22Rv1 (cell line): ENCODE data around the gene ABL1.
"Not testable (repeated sequence)": the region's sequence is repeated elsewhere in the genome, so short reads cannot be mapped to it uniquely, and the experiment has no call there.

Experiments
- H3K27ac ChIP-seq: fragments of 450-650 bp; 2 replicates; pipeline ENCODE4 v1.5.1; 2017
- CTCF ChIP-seq: fragments of 450-650 bp; IDR thresholded peaks from 2 replicates; pipeline ENCODE4 v1.5.1; 2017; ENCODE audit warnings: mild to moderate bottlenecking
- ZFX ChIP-seq: fragments of 450-650 bp; IDR thresholded peaks from 2 replicates; pipeline ENCODE4 v1.6.1; 2017; ENCODE audit warnings: antibody characterized with exemption, borderline replicate concordance

ABL1 gene

GRCh38 chr9:130846487-130847305 lies 11.6 kb downstream of the ABL1 start:
- no peak overlapping the region for H3K27ac ChIP-seq
- TF ChIP-seq ZFX (no peak), CTCF (no peak)

- no peak for TF ChIP-seq ZFX
- no peak for TF ChIP-seq CTCF
- no peak overlapping the region for H3K27ac ChIP-seq
These were observed 12.5 kb downstream of the ABL1 start for GRCh38 chr9:130847306-130848217.

- H3K27ac ChIP-seq = not testable (repeated sequence)
These were observed 13.5 kb downstream of the ABL1 start for GRCh38 chr9:130848514-130848913.

GRCh38 chr9:130849356-130849755 lies 14.3 kb downstream of the ABL1 start:
- H3K27ac ChIP-seq = no peak overlapping the region

GRCh38 chr9:130852801-130853200 lies 17.7 kb downstream of the ABL1 start:
- no peak overlapping the region for H3K27ac ChIP-seq
- TF ChIP-seq ZFX (no peak), CTCF (no peak)

More at GRCh38 chr9:130849356-130849755, 14.3 kb downstream of the ABL1 start:
- TF ChIP-seq ZFX = no peak
- TF ChIP-seq CTCF = no peak

GRCh38 chr9:130854092-130854491 lies 19.0 kb downstream of the ABL1 start:
- no peak overlapping the region for H3K27ac ChIP-seq

GRCh38 chr9:130854835-130855234 lies 19.8 kb downstream of the ABL1 start:
- peak; percentile 9; the same call in 1 of the 2 replicates for TF ChIP-seq CTCF
- TF ChIP-seq ZFX = no peak
- H3K27ac ChIP-seq = no peak overlapping the region

More at GRCh38 chr9:130854092-130854491, 19.0 kb downstream of the ABL1 start:
- no peak for TF ChIP-seq CTCF
- no peak for TF ChIP-seq ZFX
